ENCODE results near the gene PTCH2. TPM values are rescaled to one million over a fixed set of nuclear protein-coding genes. Genes with fewer than 3 reads are reported as not detected.
A peak's percentile ranks its signal among the peaks of the same experiment; 100 is the strongest.

The PTCH2 gene
- total and polyA plus RNA-seq, 2 of the 13 experiments (the other 11 are each of a cell fraction or from before 2014, with no cell fraction given): 0.60 to 1.5 TPM

DNA sequence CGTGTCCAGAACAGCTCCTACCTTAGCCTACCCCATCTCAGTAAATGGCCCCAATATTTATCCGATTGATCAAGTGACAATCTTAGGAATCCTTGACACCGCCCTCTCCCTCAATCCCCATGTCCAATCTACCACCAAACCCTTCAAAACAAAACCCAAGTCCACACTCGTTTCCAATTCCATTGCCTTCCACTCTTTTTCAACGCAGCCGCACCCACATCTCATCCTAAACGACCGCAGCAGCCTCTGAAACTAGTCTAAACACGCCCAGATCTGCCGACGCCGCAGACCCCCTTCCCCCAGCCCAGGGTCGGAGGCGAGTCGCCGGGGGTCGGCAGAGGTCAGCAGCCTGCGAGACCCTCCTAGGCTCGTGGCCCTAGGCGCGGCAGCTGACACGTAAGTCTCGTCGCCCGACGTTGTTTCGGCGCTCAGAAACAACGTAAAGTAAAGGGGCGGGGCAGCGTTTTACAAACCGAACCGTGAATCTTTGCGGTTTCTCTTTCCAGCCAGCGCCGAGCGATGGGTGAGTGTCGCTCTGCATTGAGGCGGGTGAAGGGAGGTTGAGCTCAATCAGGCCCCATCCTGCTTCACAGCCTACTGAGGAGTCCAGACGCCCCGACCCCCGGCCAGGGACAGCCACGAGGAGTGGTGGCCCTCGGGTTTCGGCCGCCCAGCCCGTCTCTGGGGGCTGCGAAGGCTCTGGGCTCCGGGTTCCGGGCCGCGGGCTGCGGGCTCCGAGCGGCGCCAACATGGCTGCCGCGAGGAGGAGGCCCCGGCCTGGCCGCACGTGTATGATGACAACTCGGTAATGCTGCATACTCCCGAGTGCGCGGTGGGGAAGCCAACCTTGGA lies 67.7 kb downstream of the PTCH2 start, which contains the start of gene RPS8:
TSS of gene RPS8 (plus strand) at position 463 of the 852 bp plus-strand sequence. CDS start at position 520, 57 bp downstream.
- intact Hi-C loops (cut with micrococcal nuclease; ENCODE audit: unreplicated experiment) (no loop called here), in situ Hi-C loops (cut with HindIII; ENCODE audit: extremely low pct_ligation_motif_present, low pct_unique_long_range_greater_than_20kb) (no loop called here)
- Histone ChIP-seq H3K4me2 (ENCODE audit: low read depth, low read length) (peak within 1 kb of the TSS; percentile 95), H3K9me3 (ENCODE audit: low read length) (no peaks in the 10 kb centered on the region), H3K79me2 (ENCODE audit: insufficient read depth, low read length) (peaks cover 35% of the 10 kb centered on the region), H3K27me3 (ENCODE audit: control insufficient read depth in 1 of 2, insufficient read depth in 2 of 2, low read length in 2 of 2) (no peaks in the 10 kb centered on the region; a peak in 1 of 5 replicates), H3K4me1 (ENCODE audit: insufficient read depth, low read length) (peaks cover 40% of the 10 kb centered on the region), H4K20me1 (ENCODE audit: insufficient read depth, low read length) (peaks cover 36% of the 10 kb centered on the region), H3K4me3 (replicated peaks in 1 of 3; ENCODE audit: insufficient read depth in 1 of 3, low read depth in 2 of 3, low read length in 3 of 3) (peak within 1 kb of the TSS; percentile 84 to 97 (median 96)), H3K36me3 (replicated peaks in 1 of 2; ENCODE audit: control insufficient read depth in 1 of 2, insufficient read depth in 2 of 2, low read length in 2 of 2) (peaks cover 12 to 24% of the 10 kb centered on the region in 2 experiments), H2AFZ (ENCODE audit: low read length) (no peak within 1 kb of the TSS), H3K27ac (ENCODE audit: extremely low read length, insufficient read depth, low read length) (peak within 1 kb of the TSS; percentile 81), H3K9ac (ENCODE audit: insufficient read depth, low read depth, low read length) (peak within 1 kb of the TSS; percentile 91)
- no TSS peak for BruUV-seq (replicated peaks)
- FAIRE-seq (peak; percentile 28), ATAC-seq (peak; percentile 80), DNase-seq (ENCODE audit: low spot score) (peak; percentile 91)
- ChIA-PET POLR2A (interaction anchor here (0.6 to 4.0 kb wide), 31 partner anchors 9 to 776 kb away, joined by 3 to 47 read pairs (median 7); partner anchors contain the start of genes AKR1A1, ARMH1, BEST4 and BTBD19), CTCF (ENCODE audit: low intra/inter-chr PET ratio, low total read pairs) (no interaction called here)
- under 1% methylated on average over 39 of the region's 65 CpGs for WGBS (ENCODE audit: low lambda C conversion rate)
- TF ChIP-seq, protein P1, sequence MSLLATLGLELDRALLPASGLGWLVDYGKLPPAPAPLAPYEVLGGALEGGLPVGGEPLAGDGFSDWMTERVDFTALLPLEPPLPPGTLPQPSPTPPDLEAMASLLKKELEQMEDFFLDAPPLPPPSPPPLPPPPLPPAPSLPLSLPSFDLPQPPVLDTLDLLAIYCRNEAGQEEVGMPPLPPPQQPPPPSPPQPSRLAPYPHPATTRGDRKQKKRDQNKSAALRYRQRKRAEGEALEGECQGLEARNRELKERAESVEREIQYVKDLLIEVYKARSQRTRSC (CRISPR knock-in tag; IDR thresholded peaks at IDR 0.05; ENCODE audit: low read depth): no peak; the same call in 1 of the 2 replicates
- peak; percentile 96 for TF ChIP-seq DMAP1 (CRISPR knock-in tag; IDR thresholded peaks at IDR 0.05)
- TF ChIP-seq, protein P2, sequence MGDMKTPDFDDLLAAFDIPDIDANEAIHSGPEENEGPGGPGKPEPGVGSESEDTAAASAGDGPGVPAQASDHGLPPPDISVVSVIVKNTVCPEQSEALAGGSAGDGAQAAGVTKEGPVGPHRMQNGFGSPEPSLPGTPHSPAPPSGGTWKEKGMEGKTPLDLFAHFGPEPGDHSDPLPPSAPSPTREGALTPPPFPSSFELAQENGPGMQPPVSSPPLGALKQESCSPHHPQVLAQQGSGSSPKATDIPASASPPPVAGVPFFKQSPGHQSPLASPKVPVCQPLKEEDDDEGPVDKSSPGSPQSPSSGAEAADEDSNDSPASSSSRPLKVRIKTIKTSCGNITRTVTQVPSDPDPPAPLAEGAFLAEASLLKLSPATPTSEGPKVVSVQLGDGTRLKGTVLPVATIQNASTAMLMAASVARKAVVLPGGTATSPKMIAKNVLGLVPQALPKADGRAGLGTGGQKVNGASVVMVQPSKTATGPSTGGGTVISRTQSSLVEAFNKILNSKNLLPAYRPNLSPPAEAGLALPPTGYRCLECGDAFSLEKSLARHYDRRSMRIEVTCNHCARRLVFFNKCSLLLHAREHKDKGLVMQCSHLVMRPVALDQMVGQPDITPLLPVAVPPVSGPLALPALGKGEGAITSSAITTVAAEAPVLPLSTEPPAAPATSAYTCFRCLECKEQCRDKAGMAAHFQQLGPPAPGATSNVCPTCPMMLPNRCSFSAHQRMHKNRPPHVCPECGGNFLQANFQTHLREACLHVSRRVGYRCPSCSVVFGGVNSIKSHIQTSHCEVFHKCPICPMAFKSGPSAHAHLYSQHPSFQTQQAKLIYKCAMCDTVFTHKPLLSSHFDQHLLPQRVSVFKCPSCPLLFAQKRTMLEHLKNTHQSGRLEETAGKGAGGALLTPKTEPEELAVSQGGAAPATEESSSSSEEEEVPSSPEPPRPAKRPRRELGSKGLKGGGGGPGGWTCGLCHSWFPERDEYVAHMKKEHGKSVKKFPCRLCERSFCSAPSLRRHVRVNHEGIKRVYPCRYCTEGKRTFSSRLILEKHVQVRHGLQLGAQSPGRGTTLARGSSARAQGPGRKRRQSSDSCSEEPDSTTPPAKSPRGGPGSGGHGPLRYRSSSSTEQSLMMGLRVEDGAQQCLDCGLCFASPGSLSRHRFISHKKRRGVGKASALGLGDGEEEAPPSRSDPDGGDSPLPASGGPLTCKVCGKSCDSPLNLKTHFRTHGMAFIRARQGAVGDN (CRISPR knock-in tag; IDR thresholded peaks at IDR 0.05): peak; percentile 94
- TF ChIP-seq MAFF (IDR thresholded peaks at IDR 0.05; ENCODE audit: low read depth, low read length): no peak
- TF ChIP-seq REXO4 (CRISPR knock-in tag; IDR thresholded peaks at IDR 0.05; ENCODE audit: borderline replicate concordance): 0 out of 2 replicates have a peak, but pooled peaks have one; percentile 62
- TF ChIP-seq, protein P3, sequence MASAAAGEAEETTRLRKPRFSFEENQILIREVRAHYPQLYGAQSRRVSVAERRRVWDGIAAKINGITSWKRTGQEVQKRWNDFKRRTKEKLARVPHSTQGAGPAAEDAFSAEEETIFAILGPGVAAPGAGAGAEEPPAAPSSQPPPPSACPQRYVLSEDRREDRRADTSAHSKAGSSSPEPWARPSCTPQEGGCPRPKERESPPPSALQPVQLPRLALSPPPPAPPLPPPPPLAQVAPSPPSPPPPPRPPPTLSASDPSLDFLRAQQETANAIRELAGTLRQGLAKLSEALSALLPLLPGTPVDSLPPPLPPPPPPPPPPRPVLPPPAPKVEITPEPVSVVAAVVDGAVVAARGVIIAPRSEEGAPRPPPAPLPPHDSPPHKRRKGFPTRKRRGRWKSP (CRISPR knock-in tag; IDR thresholded peaks at IDR 0.05): no peak
- TF ChIP-seq ZNF382 (CRISPR knock-in tag; IDR thresholded peaks at IDR 0.05; ENCODE audit: borderline replicate concordance): no peak
- TF ChIP-seq ZSCAN22 (CRISPR knock-in tag; IDR thresholded peaks at IDR 0.05): no peak; the same call in 1 of the 2 replicates
- TF ChIP-seq NCOR1 (IDR thresholded peaks at IDR 0.05; ENCODE audit: borderline replicate concordance, low read length): no peak; the same call in 1 of the 2 replicates
- no peak for TF ChIP-seq ZBTB49 (CRISPR knock-in tag; IDR thresholded peaks at IDR 0.05; ENCODE audit: borderline replicate concordance)
- no peak for TF ChIP-seq ZNF790 (CRISPR knock-in tag; IDR thresholded peaks at IDR 0.05; ENCODE audit: borderline replicate concordance)
- TF ChIP-seq ZNF225 (CRISPR knock-in tag; IDR thresholded peaks at IDR 0.05): peak; percentile 58; the same call in 1 of the 2 replicates
- no peak for TF ChIP-seq JDP2 (CRISPR knock-in tag; IDR thresholded peaks at IDR 0.05; ENCODE audit: borderline replicate concordance)
- no peak for TF ChIP-seq PRPF4 (IDR thresholded peaks at IDR 0.05; ENCODE audit: low read depth, low read length, poor library complexity, severe bottlenecking)

Data from HepG2 (cell line).